GM19238 (cell line): ENCODE data around the gene SCAMP3.
A peak's percentile ranks its signal among the peaks of the same experiment; 100 is the strongest.
"Not testable (repeated sequence)": the region's sequence is repeated elsewhere in the genome, so short reads cannot be mapped to it uniquely, and the experiment has no call there.

Source experiments
- DNase-seq: peaks from one replicate; pipeline ENCODE4 v3.0.0; 2011; ENCODE audit warnings: low spot score; ENCODE audit not compliant: insufficient read length

Gene SCAMP3

GRCh38 chr1:155255243-155256007 lies 6.7 kb downstream of the SCAMP3 start, which contains the start of gene ENTREP3:
Gene ENTREP3 (minus strand): TSS chr1:155255483. CDS start chr1:155254877, 606 bp downstream.
- DNase-seq = peak; percentile 91

GRCh38 chr1:155254714-155255242 lies 7.4 kb downstream of the SCAMP3 start:
- DNase-seq = peak; percentile 20

GRCh38 chr1:155254228-155254713 lies 7.9 kb downstream of the SCAMP3 start:
- no peak for DNase-seq

GRCh38 chr1:155253797-155254196 lies 8.4 kb downstream of the SCAMP3 start:
- DNase-seq = no peak

GRCh38 chr1:155253208-155253607 lies 9.0 kb downstream of the SCAMP3 start:
- DNase-seq = no peak

- DNase-seq = no peak
Measured at GRCh38 chr1:155251566-155251965, 10.6 kb downstream of the SCAMP3 start.

- DNase-seq = peak; percentile 98
Measured at GRCh38 chr1:155250633-155251449, 11.3 kb downstream of the SCAMP3 start.

- no peak for DNase-seq
Measured at GRCh38 chr1:155250246-155250632, 11.9 kb downstream of the SCAMP3 start.

- DNase-seq = no peak
Measured at GRCh38 chr1:155247667-155248553, 14.2 kb downstream of the SCAMP3 start.

GRCh38 chr1:155246796-155247195 lies 15.4 kb downstream of the SCAMP3 start:
- DNase-seq = not testable (repeated sequence)

- no peak for DNase-seq
Measured at GRCh38 chr1:155245163-155245524, 17.0 kb downstream of the SCAMP3 start.

GRCh38 chr1:155244368-155245162 lies 17.6 kb downstream of the SCAMP3 start:
- peak; percentile 96 for DNase-seq

GRCh38 chr1:155242805-155243358 lies 19.3 kb downstream of the SCAMP3 start:
- no peak for DNase-seq

GRCh38 chr1:155241841-155242264 lies 20.3 kb downstream of the SCAMP3 start:
- DNase-seq = no peak

GRCh38 chr1:155241069-155241679 lies 21.0 kb downstream of the SCAMP3 start:
- peak; percentile 67 for DNase-seq

- no peak for DNase-seq
Measured at GRCh38 chr1:155236451-155236850, 25.7 kb downstream of the SCAMP3 start.

- not testable (repeated sequence) for DNase-seq
Measured at GRCh38 chr1:155235375-155235774, 26.8 kb downstream of the SCAMP3 start.

GRCh38 chr1:155233502-155233901 lies 28.7 kb downstream of the SCAMP3 start:
- not testable (repeated sequence) for DNase-seq
